ENCODE data around the gene LAMA5.

The LAMA5 gene

GRCh38 chr20:62405108-62405980 is 38.2 kb upstream of the LAMA5 start:
- DNase-seq (ENCODE audit: low read depth in 2 of 2): no peak

- no peak for DNase-seq (ENCODE audit: low read depth in 2 of 2)
Observed at GRCh38 chr20:62404761-62405107, 37.6 kb upstream of the LAMA5 start.

GRCh38 chr20:62404112-62404665 is 37.1 kb upstream of the LAMA5 start:
- no peak for DNase-seq (ENCODE audit: low read depth in 2 of 2)

- DNase-seq (ENCODE audit: low read depth in 2 of 2): no peak
Observed at GRCh38 chr20:62403331-62403730, 36.2 kb upstream of the LAMA5 start.

GRCh38 chr20:62402456-62403150 is 35.5 kb upstream of the LAMA5 start:
- no peak for DNase-seq (ENCODE audit: low read depth in 2 of 2)

- DNase-seq (ENCODE audit: low read depth in 2 of 2): no peak
Observed at GRCh38 chr20:62401331-62401779, 34.2 kb upstream of the LAMA5 start.

- no peak for DNase-seq (ENCODE audit: low read depth in 2 of 2)
Observed at GRCh38 chr20:62400541-62400940, 33.4 kb upstream of the LAMA5 start.

GRCh38 chr20:62400021-62400420 is 32.9 kb upstream of the LAMA5 start:
- no peak for DNase-seq (ENCODE audit: low read depth in 2 of 2)

GRCh38 chr20:62398120-62398821 is 31.2 kb upstream of the LAMA5 start:
- DNase-seq (ENCODE audit: low read depth in 2 of 2): no peak

GRCh38 chr20:62396367-62397239 is 29.5 kb upstream of the LAMA5 start:
- no peak for DNase-seq (ENCODE audit: low read depth in 2 of 2)

- no peak for DNase-seq (ENCODE audit: low read depth in 2 of 2)
Observed at GRCh38 chr20:62395311-62396242, 28.5 kb upstream of the LAMA5 start.

GRCh38 chr20:62394248-62395245 is 27.4 kb upstream of the LAMA5 start:
- no peak for DNase-seq (ENCODE audit: low read depth in 2 of 2)

GRCh38 chr20:62393830-62394229 is 26.7 kb upstream of the LAMA5 start:
- no peak for DNase-seq (ENCODE audit: low read depth in 2 of 2)

- no peak for DNase-seq (ENCODE audit: low read depth in 2 of 2)
Observed at GRCh38 chr20:62393335-62393665, 26.2 kb upstream of the LAMA5 start.

- DNase-seq (ENCODE audit: low read depth in 2 of 2): no peak
Observed at GRCh38 chr20:62392621-62393334, 25.7 kb upstream of the LAMA5 start.

- DNase-seq (ENCODE audit: low read depth in 2 of 2): no peak
Observed at GRCh38 chr20:62392077-62392418, 24.9 kb upstream of the LAMA5 start.

GRCh38 chr20:62391165-62392076 is 24.3 kb upstream of the LAMA5 start:
- no peak for DNase-seq (ENCODE audit: low read depth in 2 of 2)
